ENCODE data around the gene MT1F. TPM values are rescaled to one million over a fixed set of nuclear protein-coding genes. Genes with fewer than 3 reads are reported as not detected.

MT1F gene
- total RNA-seq, 4 donors from 2014 or later: 3.2 TPM; not detected in 3

DNA sequence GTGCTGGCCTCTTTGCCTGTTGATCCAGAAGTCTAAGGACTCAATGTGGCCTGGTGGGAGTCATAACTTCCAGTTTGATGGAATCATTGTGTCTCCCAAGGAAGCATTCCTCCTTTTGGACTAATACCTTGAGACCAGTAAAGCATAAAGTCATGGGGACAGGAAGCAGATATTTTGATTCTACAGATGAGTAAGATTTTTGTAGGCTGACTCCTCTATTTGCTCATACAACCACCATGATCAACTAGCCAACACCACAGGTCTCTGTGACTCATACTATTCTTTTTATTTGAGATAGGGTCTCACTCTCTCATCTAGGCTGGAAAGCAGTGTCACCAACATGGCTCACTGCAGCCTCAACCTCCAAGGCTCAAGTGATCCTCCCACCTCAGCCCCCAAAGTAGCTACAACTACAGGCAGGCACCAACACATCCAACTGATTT lies 43.2 kb upstream of the MT1F start:
- TF ChIP-seq POLR2A (IDR thresholded peaks at IDR 0.05): no peak
- Histone ChIP-seq H3K27ac (no peak overlapping the region), H3K4me1 (peaks cover 35 to 48% of the 10 kb centered on the region in 2 donors), H3K36me3 (no peaks in the 10 kb centered on the region), H3K9me3 (no peaks in the 10 kb centered on the region), H3K4me3 (no peak overlapping the region), H3K27me3 (no peaks in the 10 kb centered on the region)
- intact Hi-C loops (cut with DNase I; ENCODE audit: low total_unique reads): no loop called here
- in situ Hi-C loops (cut with MboI; ENCODE audit: low sequenced_read_pairs in 4 of 4): no loop called here
- no peak for ATAC-seq
- DNase-seq: no peak

DNA sequence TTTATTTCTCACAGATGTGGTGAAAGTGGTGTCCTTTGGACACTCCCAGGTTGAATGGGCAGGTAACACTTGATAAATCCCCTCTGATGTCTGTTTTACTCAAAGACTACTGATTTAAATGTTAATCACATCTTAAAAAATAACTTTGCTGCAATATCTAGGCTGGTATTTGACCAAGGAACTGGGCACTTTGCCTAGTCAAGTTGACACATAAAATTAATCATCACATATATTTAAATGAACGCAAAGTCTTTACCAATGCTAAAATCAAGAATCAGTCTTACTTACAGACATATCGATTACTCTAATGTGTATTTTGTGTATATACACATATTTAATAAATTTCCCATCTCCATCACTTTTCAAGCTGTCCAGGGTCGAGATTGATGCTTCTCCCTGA lies 42.4 kb upstream of the MT1F start:
- H3K9me3 ChIP-seq: no peaks in the 10 kb centered on the region
- DNase-seq (no peak), ATAC-seq (no peak)
- H3K4me1 ChIP-seq: peaks cover 29 to 41% of the 10 kb centered on the region in 2 donors
- no peak overlapping the region for H3K27ac ChIP-seq
- no peaks in the 10 kb centered on the region for H3K36me3 ChIP-seq
- H3K4me3 ChIP-seq: no peak overlapping the region
- in situ Hi-C loops (cut with MboI; ENCODE audit: low sequenced_read_pairs in 4 of 4): no loop called here
- H3K27me3 ChIP-seq: no peaks in the 10 kb centered on the region
- intact Hi-C loops (cut with DNase I; ENCODE audit: low total_unique reads): no loop called here
- TF ChIP-seq, protein P1, sequence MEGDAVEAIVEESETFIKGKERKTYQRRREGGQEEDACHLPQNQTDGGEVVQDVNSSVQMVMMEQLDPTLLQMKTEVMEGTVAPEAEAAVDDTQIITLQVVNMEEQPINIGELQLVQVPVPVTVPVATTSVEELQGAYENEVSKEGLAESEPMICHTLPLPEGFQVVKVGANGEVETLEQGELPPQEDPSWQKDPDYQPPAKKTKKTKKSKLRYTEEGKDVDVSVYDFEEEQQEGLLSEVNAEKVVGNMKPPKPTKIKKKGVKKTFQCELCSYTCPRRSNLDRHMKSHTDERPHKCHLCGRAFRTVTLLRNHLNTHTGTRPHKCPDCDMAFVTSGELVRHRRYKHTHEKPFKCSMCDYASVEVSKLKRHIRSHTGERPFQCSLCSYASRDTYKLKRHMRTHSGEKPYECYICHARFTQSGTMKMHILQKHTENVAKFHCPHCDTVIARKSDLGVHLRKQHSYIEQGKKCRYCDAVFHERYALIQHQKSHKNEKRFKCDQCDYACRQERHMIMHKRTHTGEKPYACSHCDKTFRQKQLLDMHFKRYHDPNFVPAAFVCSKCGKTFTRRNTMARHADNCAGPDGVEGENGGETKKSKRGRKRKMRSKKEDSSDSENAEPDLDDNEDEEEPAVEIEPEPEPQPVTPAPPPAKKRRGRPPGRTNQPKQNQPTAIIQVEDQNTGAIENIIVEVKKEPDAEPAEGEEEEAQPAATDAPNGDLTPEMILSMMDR (IDR thresholded peaks at IDR 0.05 in 4 of 5, conservative IDR thresholded peaks at IDR 0.05 in 1 of 5): no peak

DNA sequence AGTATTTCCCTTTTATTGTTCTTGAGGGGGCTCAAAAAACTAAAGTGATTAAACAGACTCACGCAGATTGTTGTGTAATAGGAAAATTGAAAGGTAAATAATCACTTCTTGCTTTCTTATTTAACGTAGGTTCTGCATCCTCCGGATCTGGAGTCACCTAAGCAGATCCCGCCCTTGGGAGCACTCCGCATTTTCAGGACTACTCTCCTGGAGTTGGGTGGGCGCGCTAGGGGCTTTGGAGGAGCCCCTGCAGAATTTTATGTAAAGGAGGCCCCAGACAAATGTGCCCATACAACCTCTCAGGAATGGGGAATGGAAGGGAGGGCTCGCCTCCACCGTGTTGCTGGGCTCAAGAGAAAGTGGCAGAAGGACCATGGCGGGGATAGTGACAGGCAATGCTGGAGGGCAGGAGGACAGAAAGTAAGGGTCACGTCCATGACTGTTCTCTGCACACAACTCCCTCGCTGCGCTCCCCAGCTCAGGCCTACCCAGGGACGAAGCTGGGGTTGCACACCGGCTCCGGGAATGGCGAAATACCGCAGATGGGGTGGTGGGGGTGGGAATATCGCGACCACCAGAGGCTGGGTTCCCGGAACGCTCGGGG lies 41.0 kb upstream of the MT1F start:
- intact Hi-C loops (cut with DNase I; ENCODE audit: low total_unique reads) (no loop called here), in situ Hi-C loops (cut with MboI; ENCODE audit: low sequenced_read_pairs in 4 of 4) (no loop called here)
- ATAC-seq (no peak), DNase-seq (no peak)
- H3K4me3 ChIP-seq: peak overlapping the region; percentile 47 to 63 (median 55)
- no peaks in the 10 kb centered on the region for H3K9me3 ChIP-seq
- peak overlapping the region; percentile 65 to 77 (median 74) for H3K27ac ChIP-seq
- H3K27me3 ChIP-seq: no peaks in the 10 kb centered on the region
- TF ChIP-seq POLR2A (IDR thresholded peaks at IDR 0.05): no peak
- TF ChIP-seq, protein P1 (IDR thresholded peaks at IDR 0.05 in 4 of 5, conservative IDR thresholded peaks at IDR 0.05 in 1 of 5): no peak
- H3K4me1 ChIP-seq: peaks cover 16 to 28% of the 10 kb centered on the region in 2 donors
- H3K36me3 ChIP-seq: no peaks in the 10 kb centered on the region

DNA sequence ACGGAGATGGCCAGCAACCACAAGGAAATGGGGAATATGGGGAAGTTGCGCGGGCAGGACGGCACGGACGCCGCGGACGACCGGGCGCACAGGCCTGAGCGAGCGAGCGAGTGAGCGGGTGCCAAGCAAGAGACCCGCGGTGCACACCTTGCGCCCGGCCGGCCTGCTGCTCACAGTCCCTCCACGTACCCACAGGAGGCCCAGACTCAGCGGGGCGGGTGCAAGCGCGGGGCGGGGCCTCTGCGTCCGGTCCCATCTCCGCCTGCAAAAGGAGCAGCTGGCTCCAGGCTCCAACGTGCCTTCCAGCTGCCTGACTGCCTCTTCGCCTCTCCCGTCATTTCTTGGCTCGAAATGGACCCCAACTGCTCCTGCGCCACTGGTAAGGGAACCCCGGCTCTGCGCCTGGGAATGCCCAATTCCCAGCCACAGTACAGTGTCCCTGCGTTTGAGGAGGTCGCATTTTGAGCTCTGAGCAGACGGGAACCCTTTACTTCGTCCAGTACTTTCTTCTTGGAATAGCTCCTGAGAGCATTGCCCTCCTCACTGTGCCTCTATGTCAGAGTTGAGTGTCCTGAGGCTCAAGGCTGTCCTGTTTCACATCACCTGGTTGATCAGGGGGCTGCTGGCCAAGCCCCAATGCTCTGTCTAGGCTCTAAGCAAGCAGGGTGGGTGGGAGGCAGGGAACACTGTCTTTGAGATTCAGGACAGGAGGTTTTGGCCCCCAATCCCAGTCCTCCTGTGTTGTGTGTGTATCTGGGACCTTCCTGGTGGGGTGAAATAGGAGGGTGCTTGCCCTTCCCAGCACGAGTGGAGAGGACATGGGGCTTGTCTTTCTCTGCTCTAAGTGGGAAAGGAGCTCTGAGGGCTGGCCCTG lies 40.3 kb upstream of the MT1F start:
- intact Hi-C loops (cut with DNase I; ENCODE audit: low total_unique reads): no loop called here
- peak; percentile 58 to 87 for DNase-seq
- peak overlapping the region; percentile 65 to 77 (median 74) for H3K27ac ChIP-seq

More for the DNA sequence above, 40.3 kb upstream of the MT1F start:
- Histone ChIP-seq H3K27me3 (no peaks in the 10 kb centered on the region), H3K4me1 (peaks cover 9 to 20% of the 10 kb centered on the region in 2 donors), H3K4me3 (peak overlapping the region; percentile 47 to 63 (median 55)), H3K36me3 (no peaks in the 10 kb centered on the region), H3K9me3 (no peaks in the 10 kb centered on the region)
- in situ Hi-C loops (cut with MboI; ENCODE audit: low sequenced_read_pairs in 4 of 4): no loop called here
- ATAC-seq: peak; percentile 80 to 91
- peak; percentile 48 to 49 for TF ChIP-seq POLR2A (IDR thresholded peaks at IDR 0.05)
- TF ChIP-seq, protein P1 (IDR thresholded peaks at IDR 0.05 in 4 of 5, conservative IDR thresholded peaks at IDR 0.05 in 1 of 5): peak in 2 of 5 experiments; percentile 15 to 29

All from gastrocnemius medialis (tissue), 4 donors.